WERI-Rb-1 (cell line): ENCODE measurements around the gene MRPS27.

Experiments
- DNase-seq: peaks from one replicate; pipeline ENCODE4 v3.0.0-alpha.2; 2020
- H3K27ac ChIP-seq: fragments of 250-450 bp; sonication (Bioruptor Pico); 2 replicates; pipeline ENCODE4 v1.5.1; 2020; ENCODE audit warnings: mild to moderate bottlenecking, moderate library complexity
- H3K27me3 ChIP-seq: fragments of 250-450 bp; sonication (Bioruptor Pico); 2 replicates; pipeline ENCODE4 v1.5.1; 2021; ENCODE audit warnings: mild to moderate bottlenecking, low read depth, moderate library complexity; ENCODE audit not compliant: insufficient read depth, severe bottlenecking
- H3K36me3 ChIP-seq: fragments of 250-450 bp; sonication (Bioruptor Pico); 2 replicates; pipeline ENCODE4 v1.5.1; 2020; ENCODE audit warnings: mild to moderate bottlenecking, moderate library complexity
- H3K4me3 ChIP-seq: 2 replicates; pipeline ENCODE4 v1.5.1; 2011; ENCODE audit warnings: low read depth, mild to moderate bottlenecking, control low read depth, low read length
- H3K9me3 ChIP-seq: fragments of 250-450 bp; sonication (Bioruptor Pico); 2 replicates; pipeline ENCODE4 v1.5.1; 2021; ENCODE audit warnings: mild to moderate bottlenecking, moderate library complexity; ENCODE audit not compliant: severe bottlenecking
- CTCF ChIP-seq: IDR thresholded peaks from 2 replicates; pipeline ENCODE4 v1.5.1; 2011; ENCODE audit warnings: low read depth, mild to moderate bottlenecking, control low read depth, inconsistent platforms, low read length

Gene MRPS27

GRCh38 chr5:72319976-72320752, at the start of gene MRPS27, which contains the start of gene PTCD2:
MRPS27 (minus strand) TSS chr5:72320240; CDS start chr5:72320221, 19 bp downstream.
PTCD2 (plus strand) TSS chr5:72320373; CDS start chr5:72320383, 10 bp downstream.
- no peaks in the 10 kb centered on the region for H3K9me3 ChIP-seq
- peak within 1 kb of the TSS; percentile 90 for H3K27ac ChIP-seq
- H3K27me3 ChIP-seq = no peaks in the 10 kb centered on the region
- H3K4me3 ChIP-seq = peak within 1 kb of the TSS; percentile 65
- peak; percentile 98 for DNase-seq
- peak; percentile 52 for TF ChIP-seq CTCF
- H3K36me3 ChIP-seq = peaks cover 18% of the 10 kb centered on the region

- H3K27me3 ChIP-seq = no peaks in the 10 kb centered on the region
- no peak for TF ChIP-seq CTCF
- DNase-seq = no peak
- H3K27ac ChIP-seq = no peak overlapping the region
- no peak overlapping the region for H3K4me3 ChIP-seq
- H3K36me3 ChIP-seq = no peaks in the 10 kb centered on the region
- no peaks in the 10 kb centered on the region for H3K9me3 ChIP-seq
Measured at GRCh38 chr5:72369711-72370110, 49.7 kb upstream of the MRPS27 start.

GRCh38 chr5:72369301-72369700, 49.3 kb upstream of the MRPS27 start:
- Histone ChIP-seq H3K4me3 (no peak overlapping the region), H3K9me3 (no peaks in the 10 kb centered on the region), H3K27ac (no peak overlapping the region), H3K36me3 (no peaks in the 10 kb centered on the region), H3K27me3 (no peaks in the 10 kb centered on the region)
- DNase-seq = no peak
- TF ChIP-seq CTCF = no peak

GRCh38 chr5:72368271-72368670, 48.2 kb upstream of the MRPS27 start:
- no peak overlapping the region for H3K27ac ChIP-seq

GRCh38 chr5:72366324-72366976, 46.4 kb upstream of the MRPS27 start:
- no peak overlapping the region for H3K27ac ChIP-seq
- no peak overlapping the region for H3K4me3 ChIP-seq
- no peaks in the 10 kb centered on the region for H3K9me3 ChIP-seq
- H3K36me3 ChIP-seq = no peaks in the 10 kb centered on the region
- DNase-seq = peak; percentile 72
- H3K27me3 ChIP-seq = no peaks in the 10 kb centered on the region
- peak; percentile 60 for TF ChIP-seq CTCF

More at GRCh38 chr5:72368271-72368670, 48.2 kb upstream of the MRPS27 start:
- Histone ChIP-seq H3K4me3 (no peak overlapping the region), H3K9me3 (no peaks in the 10 kb centered on the region), H3K36me3 (no peaks in the 10 kb centered on the region), H3K27me3 (no peaks in the 10 kb centered on the region)
- no peak for DNase-seq
- no peak for TF ChIP-seq CTCF
